Muscle of leg (tissue), 11 donors: ENCODE results near the gene ITGA5. TPM values are rescaled to one million over a fixed set of nuclear protein-coding genes. Genes with fewer than 3 reads are reported as not detected.

Experiments
- DNase-seq: peaks from one replicate; pipeline ENCODE4 v3.0.0; 2013
- H3K27ac ChIP-seq: one replicate; pipeline ENCODE4 v1.5.1; 2013; ENCODE audit warnings: mild to moderate bottlenecking, low read length, control low read depth
- H3K27me3 ChIP-seq: one replicate; pipeline ENCODE4 v1.6.1; 2013; ENCODE audit warnings: low read length; ENCODE audit not compliant: control insufficient read depth, insufficient read depth
- H3K36me3 ChIP-seq: one replicate; pipeline ENCODE4 v1.6.1; 2013; ENCODE audit warnings: low read length; ENCODE audit not compliant: control insufficient read depth, insufficient read depth
- H3K4me1 ChIP-seq: one replicate; pipeline ENCODE4 v1.6.1; 2013; ENCODE audit warnings: low read length; ENCODE audit not compliant: control insufficient read depth, insufficient read depth
- H3K4me3 ChIP-seq: one replicate; pipeline ENCODE4 v1.5.1; 2013; ENCODE audit warnings: low read length, control low read depth
- H3K9me3 ChIP-seq: replicated peaks from 2 replicates; pipeline ENCODE4 v1.6.1; 2013; ENCODE audit warnings: low read depth, low read length; ENCODE audit not compliant: control insufficient read depth
- WGBS: methylation state at CpG from one replicate; pipeline ENCODE4 v1.1.5; 2013; ENCODE audit warnings: missing lambda C conversion rate; ENCODE audit not compliant: insufficient coverage; 5-methylcytosine and 5-hydroxymethylcytosine counted together
- polyA plus RNA-seq, 8 donors: library from polyadenylated mRNA; unstranded; fragments of 120-200 nt; gene quantifications; one replicate each; pipeline versions ENCODE4 v1.2.1 to v1.2.3, GENCODE V29; 2013; ENCODE audit warnings: inconsistent platforms in 1 of 8, low replicate concordance in 1 of 8; ENCODE audit not compliant: insufficient read length in 8 of 8, insufficient read depth in 1 of 8
- total RNA-seq: library from RNA; stranded (reverse); fragments of 120-200 nt; gene quantifications from one replicate; pipeline ENCODE4 v1.2.4, GENCODE V29; 2013

The ITGA5 gene
- total and polyA plus RNA-seq, 9 donors, result 70.7 to 129 (median 106) TPM

DNA sequence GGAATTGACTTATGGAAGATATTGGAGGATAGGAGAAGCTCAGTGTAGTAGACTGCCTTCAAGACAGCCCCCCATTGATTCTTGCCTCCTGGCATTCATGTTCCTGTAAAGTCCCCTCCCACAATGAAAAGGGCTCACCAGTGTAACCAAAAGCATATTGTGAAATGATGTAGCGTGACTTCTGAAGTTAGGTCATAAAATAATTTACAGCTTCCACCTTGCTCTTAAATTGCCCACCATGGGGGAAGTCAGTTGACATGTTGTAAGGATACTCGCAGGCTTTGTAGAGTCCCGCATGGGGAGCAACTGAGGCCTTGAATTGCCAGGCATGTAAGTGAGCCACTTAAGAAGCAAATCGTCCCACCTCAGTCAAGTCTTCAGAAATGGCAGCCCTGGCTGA is 29.3 kb upstream of the ITGA5 start:
- no peak for DNase-seq
- 65% methylated on average over 3 of the region's 4 CpGs for WGBS

DNA sequence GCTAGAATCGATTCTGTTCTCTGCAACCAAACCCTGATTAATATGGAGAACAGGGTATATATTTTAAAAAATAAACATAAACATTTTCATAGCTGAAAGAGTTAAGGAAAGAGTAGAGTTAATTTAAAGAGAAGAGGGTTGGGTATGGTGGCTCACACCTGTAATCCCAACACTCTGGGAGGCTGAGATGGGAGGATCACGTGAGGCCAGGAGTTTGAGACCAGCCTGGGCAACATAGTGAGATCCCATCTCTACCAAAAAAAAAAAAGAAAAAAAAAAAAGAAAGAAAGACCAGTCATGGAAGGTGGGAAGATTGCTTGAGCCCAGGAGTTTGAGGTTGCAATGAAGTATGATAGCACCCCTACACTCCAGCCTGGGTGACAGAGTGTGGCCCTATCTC is 28.9 kb upstream of the ITGA5 start:
- H3K36me3 ChIP-seq, result no peaks in the 10 kb centered on the region
- no peaks in the 10 kb centered on the region for H3K9me3 ChIP-seq
- H3K4me3 ChIP-seq, result no peak overlapping the region
- WGBS, result no CpG with 5 or more reads among the region's 2 CpGs
- no peak overlapping the region for H3K27ac ChIP-seq
- no peak for DNase-seq
- no peaks in the 10 kb centered on the region for H3K4me1 ChIP-seq
- H3K27me3 ChIP-seq, result no peaks in the 10 kb centered on the region

More for the DNA sequence above, 29.3 kb upstream of the ITGA5 start:
- Histone ChIP-seq H3K4me1 (no peaks in the 10 kb centered on the region), H3K27me3 (no peaks in the 10 kb centered on the region), H3K9me3 (no peaks in the 10 kb centered on the region), H3K4me3 (no peak overlapping the region), H3K36me3 (no peaks in the 10 kb centered on the region), H3K27ac (no peak overlapping the region)

DNA sequence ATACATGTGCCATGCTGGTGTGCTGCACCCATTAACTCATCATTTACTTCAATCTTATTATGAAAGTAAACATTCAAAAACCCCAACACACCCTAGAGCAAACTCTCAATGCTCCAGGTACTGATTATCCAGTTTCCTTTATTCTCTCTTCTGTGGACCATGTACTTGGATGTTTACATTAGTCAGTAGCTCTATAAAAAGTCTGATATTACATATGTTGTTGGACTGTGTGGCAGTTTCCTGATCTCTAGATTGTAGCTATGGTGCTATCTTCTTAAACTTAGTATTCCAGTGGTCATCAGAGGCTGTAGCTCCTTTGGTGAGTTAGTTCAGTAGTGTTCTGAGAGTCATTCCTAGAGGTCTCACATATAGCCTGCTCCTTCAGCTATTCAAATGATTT is 25.1 kb upstream of the ITGA5 start:
- no peaks in the 10 kb centered on the region for H3K36me3 ChIP-seq
- no peak overlapping the region for H3K4me3 ChIP-seq
- H3K27ac ChIP-seq, result no peak overlapping the region
- H3K9me3 ChIP-seq, result no peaks in the 10 kb centered on the region
- peaks cover 7% of the 10 kb centered on the region for H3K4me1 ChIP-seq
- no peak for DNase-seq
- no peaks in the 10 kb centered on the region for H3K27me3 ChIP-seq

DNA sequence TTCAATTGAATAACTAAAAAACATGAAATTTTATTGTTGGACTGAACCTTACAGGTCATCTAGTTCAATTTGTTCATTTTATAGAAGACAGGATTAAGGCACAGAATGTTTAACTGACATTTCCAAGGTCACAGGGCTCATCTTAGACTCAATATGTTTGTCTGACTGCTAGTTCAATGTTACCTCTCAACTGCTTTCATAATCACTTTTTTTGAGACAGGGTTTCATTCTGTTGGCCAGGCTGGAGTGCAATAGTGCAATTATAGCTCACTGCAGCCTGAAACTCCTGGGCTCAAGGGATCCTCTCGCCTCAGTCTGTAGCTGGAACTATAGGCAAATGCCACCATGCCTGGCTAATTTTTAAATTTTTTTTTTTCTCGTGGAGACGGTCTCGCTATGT is 24.4 kb upstream of the ITGA5 start:
- WGBS, result 68% methylated on average over 4 of the region's 4 CpGs
- DNase-seq, result no peak
- peaks cover 9% of the 10 kb centered on the region for H3K4me1 ChIP-seq
- no peaks in the 10 kb centered on the region for H3K36me3 ChIP-seq
- no peaks in the 10 kb centered on the region for H3K27me3 ChIP-seq
- no peak overlapping the region for H3K4me3 ChIP-seq
- no peak overlapping the region for H3K27ac ChIP-seq
- H3K9me3 ChIP-seq, result no peaks in the 10 kb centered on the region

DNA sequence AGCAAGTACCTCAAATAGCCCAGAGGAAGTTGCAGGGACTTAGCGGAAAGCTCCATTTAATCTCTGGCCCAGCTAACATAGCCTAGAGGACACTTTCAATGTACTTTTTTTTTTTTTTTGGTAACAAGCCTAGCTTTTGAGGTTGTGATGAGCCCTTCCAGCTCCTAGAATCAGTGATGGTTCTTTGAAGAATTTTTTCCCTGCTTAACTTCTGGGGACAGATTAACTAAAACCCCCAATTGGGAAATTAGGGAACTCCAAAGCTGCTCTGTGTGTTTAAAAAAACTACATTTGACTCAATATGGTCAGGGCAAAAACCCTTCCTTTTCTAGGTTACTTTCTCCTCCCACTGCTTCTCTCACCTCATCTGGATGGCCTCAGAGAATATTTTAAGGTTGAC is 23.9 kb upstream of the ITGA5 start:
- Histone ChIP-seq H3K9me3 (no peaks in the 10 kb centered on the region), H3K27ac (no peak overlapping the region), H3K36me3 (no peaks in the 10 kb centered on the region), H3K4me1 (peaks cover 9% of the 10 kb centered on the region), H3K4me3 (no peak overlapping the region), H3K27me3 (no peaks in the 10 kb centered on the region)
- DNase-seq, result peak; percentile 36
- no CpG with 5 or more reads among the region's 1 CpG for WGBS

DNA sequence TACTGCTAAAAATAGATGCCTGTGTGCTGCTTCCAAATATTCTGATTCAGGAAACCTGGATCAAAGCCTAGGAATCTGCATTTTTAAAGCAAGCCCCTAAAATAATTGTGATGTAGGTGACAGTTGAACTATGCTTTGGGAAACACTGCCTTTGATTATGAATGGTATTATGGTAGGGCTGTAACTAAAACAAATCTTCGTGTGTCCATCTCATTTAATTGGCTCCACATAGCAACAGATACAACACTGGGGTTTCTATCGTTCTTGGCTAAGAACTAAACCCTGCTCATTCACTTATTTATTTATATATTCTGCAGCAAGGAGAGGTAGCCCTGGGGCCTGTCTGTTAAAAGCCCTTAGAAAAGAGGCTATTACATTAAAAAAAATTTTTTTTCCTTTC is 23.0 kb upstream of the ITGA5 start:
- no peak for DNase-seq
- no peaks in the 10 kb centered on the region for H3K36me3 ChIP-seq
- peaks cover 9% of the 10 kb centered on the region for H3K4me1 ChIP-seq
- H3K27ac ChIP-seq, result no peak overlapping the region
- no peak overlapping the region for H3K4me3 ChIP-seq
- H3K27me3 ChIP-seq, result no peaks in the 10 kb centered on the region
- no CpG with 5 or more reads among the region's 2 CpGs for WGBS
- H3K9me3 ChIP-seq, result no peaks in the 10 kb centered on the region

DNA sequence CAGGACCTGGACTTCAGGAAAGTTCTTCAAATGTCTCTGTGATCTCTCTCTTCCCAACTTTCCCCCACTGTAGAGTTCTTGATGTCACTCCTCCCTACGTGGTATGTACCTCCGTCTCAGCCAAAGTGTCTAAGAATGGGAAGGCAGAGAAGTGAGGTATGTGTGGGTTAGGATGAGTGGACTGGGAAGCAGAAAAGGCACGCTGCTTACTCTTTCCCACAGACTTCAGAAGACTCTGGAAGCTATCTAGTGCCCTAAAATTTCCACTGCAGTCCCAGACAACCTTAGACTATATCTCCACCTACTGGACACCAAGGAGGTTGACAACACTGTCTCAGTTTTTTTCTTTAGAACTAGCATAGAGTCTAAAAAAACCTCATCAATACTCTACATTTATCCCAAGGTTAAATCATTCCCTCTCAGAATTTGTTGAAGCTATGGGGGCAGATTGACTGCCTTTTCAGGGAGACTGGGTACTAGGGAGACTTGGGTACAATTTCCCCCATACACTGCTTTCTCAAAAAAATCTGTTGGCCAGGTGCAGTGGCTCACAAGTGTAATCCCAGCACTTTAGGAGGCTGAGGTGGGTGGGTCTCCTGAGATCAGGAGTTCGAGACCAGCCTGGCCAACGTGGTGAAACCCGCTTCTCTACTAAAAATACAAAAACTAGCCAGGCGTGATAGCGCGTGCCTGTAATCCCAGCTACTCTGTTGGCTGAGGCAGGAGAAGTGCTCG is 20.6 kb upstream of the ITGA5 start:
- no peaks in the 10 kb centered on the region for H3K27me3 ChIP-seq
- H3K9me3 ChIP-seq, result no peaks in the 10 kb centered on the region
- peaks cover 9% of the 10 kb centered on the region for H3K4me1 ChIP-seq
- no peak overlapping the region for H3K4me3 ChIP-seq
- no peak overlapping the region for H3K27ac ChIP-seq
- peak; percentile 84 for DNase-seq
- WGBS, result 54% methylated on average over 6 of the region's 10 CpGs
- no peaks in the 10 kb centered on the region for H3K36me3 ChIP-seq

DNA sequence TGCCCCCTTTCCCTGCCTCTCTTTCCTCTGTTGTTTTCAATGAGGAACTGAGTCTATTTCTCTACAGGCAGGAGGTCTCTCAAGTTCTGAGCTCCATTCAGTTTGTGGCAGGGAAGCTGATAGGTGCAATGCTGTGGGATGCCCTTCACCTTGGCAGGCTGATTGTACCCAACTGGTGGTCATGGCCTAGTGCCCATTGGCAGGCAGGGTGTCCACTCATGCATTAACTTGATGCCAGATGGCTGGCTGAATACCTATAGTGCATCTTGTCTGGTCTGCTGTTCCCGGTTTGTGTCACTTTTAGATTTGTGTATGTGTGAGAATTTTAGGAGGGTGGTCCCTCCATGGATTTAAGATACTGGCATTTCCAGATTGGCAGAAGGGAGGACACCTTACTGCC is 20.0 kb upstream of the ITGA5 start:
- no CpG with 5 or more reads among the region's 1 CpG for WGBS
- no peaks in the 10 kb centered on the region for H3K9me3 ChIP-seq
- no peaks in the 10 kb centered on the region for H3K27me3 ChIP-seq
- no peak overlapping the region for H3K4me3 ChIP-seq
- H3K4me1 ChIP-seq, result peaks cover 9% of the 10 kb centered on the region
- no peaks in the 10 kb centered on the region for H3K36me3 ChIP-seq
- no peak overlapping the region for H3K27ac ChIP-seq
- DNase-seq, result no peak

DNA sequence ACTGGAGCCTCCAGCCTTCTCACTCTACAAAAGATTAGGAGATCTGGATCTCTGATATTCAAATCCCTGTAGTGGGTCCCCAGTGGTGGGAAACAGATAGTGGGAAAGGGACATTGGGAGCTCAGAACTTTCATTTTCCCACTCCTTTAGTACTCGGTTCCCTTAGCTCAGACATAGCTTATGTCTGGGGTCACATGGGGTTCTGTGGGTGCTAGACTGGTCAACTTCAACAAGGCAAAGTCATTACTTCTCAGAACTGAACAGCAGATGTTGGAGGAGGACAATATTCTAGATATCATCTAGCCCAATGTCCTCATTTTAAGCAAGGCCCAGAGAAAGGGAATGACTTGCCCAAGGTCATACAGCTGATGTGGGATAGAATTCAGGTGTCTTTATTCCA is 19.5 kb upstream of the ITGA5 start:
- no CpG with 5 or more reads among the region's 1 CpG for WGBS
- no peaks in the 10 kb centered on the region for H3K36me3 ChIP-seq
- DNase-seq, result no peak
- H3K27me3 ChIP-seq, result no peaks in the 10 kb centered on the region
- no peak overlapping the region for H3K27ac ChIP-seq
- no peak overlapping the region for H3K4me3 ChIP-seq
- peaks cover 9% of the 10 kb centered on the region for H3K4me1 ChIP-seq
- no peaks in the 10 kb centered on the region for H3K9me3 ChIP-seq

DNA sequence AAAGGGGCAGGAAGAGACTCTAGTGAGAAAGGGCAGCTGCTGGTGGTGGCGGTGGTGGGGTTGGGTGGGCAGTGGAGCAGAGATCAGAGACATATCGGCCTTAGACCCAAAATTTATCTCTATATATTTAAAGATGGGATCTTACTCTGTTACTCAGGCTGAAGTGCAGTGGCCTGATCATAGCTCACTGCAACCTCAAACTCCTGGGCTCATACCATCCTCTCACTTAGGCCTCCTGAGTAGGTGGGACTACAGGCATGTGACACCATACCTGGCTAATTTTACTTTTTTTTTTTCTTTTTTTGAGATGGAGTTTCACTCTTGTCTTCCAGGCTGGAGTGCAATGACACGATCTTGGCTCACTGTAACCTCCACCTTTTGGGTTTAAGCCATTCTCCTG is 18.6 kb upstream of the ITGA5 start:
- DNase-seq, result no peak
- no peaks in the 10 kb centered on the region for H3K9me3 ChIP-seq
- H3K4me3 ChIP-seq, result no peak overlapping the region
- no peak overlapping the region for H3K27ac ChIP-seq
- peaks cover 11% of the 10 kb centered on the region for H3K4me1 ChIP-seq
- 80% methylated on average over 1 of the region's 3 CpGs for WGBS
- no peaks in the 10 kb centered on the region for H3K27me3 ChIP-seq
- no peaks in the 10 kb centered on the region for H3K36me3 ChIP-seq

DNA sequence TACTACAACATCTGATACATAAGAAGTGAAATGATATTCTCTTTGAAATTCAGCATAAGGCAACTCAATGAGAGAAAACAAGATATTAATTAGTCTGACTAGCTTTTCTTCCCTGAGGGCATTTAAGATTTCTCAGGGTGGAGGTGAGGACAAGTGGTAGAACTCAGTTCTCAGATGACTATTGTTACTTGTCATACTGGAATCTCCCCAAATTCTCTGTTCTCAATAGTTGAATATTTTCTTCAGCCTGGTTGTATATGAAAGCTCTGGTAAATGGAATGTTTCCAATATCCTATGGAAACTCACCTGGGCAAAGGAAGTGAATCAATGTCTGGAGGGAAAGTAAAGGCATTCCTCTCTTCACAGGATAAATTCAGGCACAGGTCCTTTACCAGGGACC is 18.2 kb upstream of the ITGA5 start:
- Histone ChIP-seq H3K27ac (no peak overlapping the region), H3K4me3 (no peak overlapping the region), H3K36me3 (no peaks in the 10 kb centered on the region), H3K4me1 (peaks cover 12% of the 10 kb centered on the region), H3K9me3 (no peaks in the 10 kb centered on the region), H3K27me3 (no peaks in the 10 kb centered on the region)
- no peak for DNase-seq
